Measurements from ENCODE around the gene THEM5.
A peak's percentile ranks its signal among the peaks of the same experiment; 100 is the strongest.
"Not testable (repeated sequence)": the region's sequence is repeated elsewhere in the genome, so short reads cannot be mapped to it uniquely, and the experiment has no call there.

THEM5 gene

GRCh38 chr1:151855933-151856332, 2.4 kb upstream of the THEM5 start:
- H3K27ac Mint-ChIP-seq = no peak overlapping the region

GRCh38 chr1:151855516-151855915, 2.0 kb upstream of the THEM5 start:
- not testable (repeated sequence) for H3K27ac Mint-ChIP-seq; H3K9me3 Mint-ChIP-seq; H3K4me3 Mint-ChIP-seq; H3K36me3 Mint-ChIP-seq (ENCODE audit: low read depth); H3K4me1 Mint-ChIP-seq (ENCODE audit: low read depth); H3K27me3 Mint-ChIP-seq

More at GRCh38 chr1:151855933-151856332, 2.4 kb upstream of the THEM5 start:
- Mint-ChIP-seq H3K9me3 (no peaks in the 10 kb centered on the region), H3K4me3 (no peak overlapping the region), H3K4me1 (ENCODE audit: low read depth) (no peaks in the 10 kb centered on the region), H3K36me3 (ENCODE audit: low read depth) (no peaks in the 10 kb centered on the region), H3K27me3 (no peaks in the 10 kb centered on the region)

- Mint-ChIP-seq H3K9me3 (no peaks in the 10 kb centered on the region), H3K27ac (no peak overlapping the region), H3K4me3 (no peak overlapping the region), H3K36me3 (ENCODE audit: low read depth) (peaks cover 5% of the 10 kb centered on the region), H3K27me3 (no peaks in the 10 kb centered on the region), H3K4me1 (ENCODE audit: low read depth) (peaks cover 1% of the 10 kb centered on the region)
Observed at GRCh38 chr1:151854658-151855057, 1.1 kb upstream of the THEM5 start.

GRCh38 chr1:151852733-151853132, 779 bp downstream of the THEM5 start:
- Mint-ChIP-seq H3K9me3 (no peaks in the 10 kb centered on the region), H3K27me3 (no peaks in the 10 kb centered on the region), H3K4me3 (no peak overlapping the region), H3K4me1 (ENCODE audit: low read depth) (peaks cover 16% of the 10 kb centered on the region), H3K36me3 (ENCODE audit: low read depth) (peaks cover 11% of the 10 kb centered on the region), H3K27ac (no peak overlapping the region)

- Mint-ChIP-seq H3K4me1 (ENCODE audit: low read depth) (peaks cover 17% of the 10 kb centered on the region), H3K9me3 (no peaks in the 10 kb centered on the region), H3K27ac (no peak overlapping the region), H3K4me3 (no peak overlapping the region), H3K27me3 (no peaks in the 10 kb centered on the region), H3K36me3 (ENCODE audit: low read depth) (peaks cover 11% of the 10 kb centered on the region)
Observed at GRCh38 chr1:151851886-151852285, 1.6 kb downstream of the THEM5 start.

- no peaks in the 10 kb centered on the region for H3K27me3 Mint-ChIP-seq
- H3K27ac Mint-ChIP-seq = no peak overlapping the region
- H3K9me3 Mint-ChIP-seq = no peaks in the 10 kb centered on the region
- peaks cover 28% of the 10 kb centered on the region for H3K4me1 Mint-ChIP-seq (ENCODE audit: low read depth)
- H3K4me3 Mint-ChIP-seq = no peak overlapping the region
- peaks cover 26% of the 10 kb centered on the region for H3K36me3 Mint-ChIP-seq (ENCODE audit: low read depth)
Observed at GRCh38 chr1:151849871-151850270, 3.6 kb downstream of the THEM5 start.

GRCh38 chr1:151849126-151849525, 4.4 kb downstream of the THEM5 start:
- peaks cover 28% of the 10 kb centered on the region for H3K4me1 Mint-ChIP-seq (ENCODE audit: low read depth)
- no peaks in the 10 kb centered on the region for H3K27me3 Mint-ChIP-seq
- no peak overlapping the region for H3K4me3 Mint-ChIP-seq
- peaks cover 34% of the 10 kb centered on the region for H3K36me3 Mint-ChIP-seq (ENCODE audit: low read depth)
- no peaks in the 10 kb centered on the region for H3K9me3 Mint-ChIP-seq
- H3K27ac Mint-ChIP-seq = peak overlapping the region; percentile 15

GRCh38 chr1:151847867-151848596, 5.5 kb downstream of the THEM5 start:
- Mint-ChIP-seq H3K27me3 (no peaks in the 10 kb centered on the region), H3K36me3 (ENCODE audit: low read depth) (peaks cover 41% of the 10 kb centered on the region), H3K4me1 (ENCODE audit: low read depth) (peaks cover 28% of the 10 kb centered on the region), H3K4me3 (no peak overlapping the region), H3K9me3 (no peaks in the 10 kb centered on the region), H3K27ac (no peak overlapping the region)

- no peak overlapping the region for H3K4me3 Mint-ChIP-seq
- peaks cover 28% of the 10 kb centered on the region for H3K4me1 Mint-ChIP-seq (ENCODE audit: low read depth)
- no peaks in the 10 kb centered on the region for H3K9me3 Mint-ChIP-seq
- H3K36me3 Mint-ChIP-seq (ENCODE audit: low read depth) = peaks cover 46% of the 10 kb centered on the region
- peak overlapping the region; percentile 49 for H3K27ac Mint-ChIP-seq
- no peaks in the 10 kb centered on the region for H3K27me3 Mint-ChIP-seq
Observed at GRCh38 chr1:151846686-151847237, 6.8 kb downstream of the THEM5 start.

- Mint-ChIP-seq H3K4me3 (no peak overlapping the region), H3K9me3 (no peaks in the 10 kb centered on the region), H3K27me3 (no peaks in the 10 kb centered on the region), H3K4me1 (ENCODE audit: low read depth) (peaks cover 28% of the 10 kb centered on the region), H3K27ac (peak overlapping the region; percentile 49), H3K36me3 (ENCODE audit: low read depth) (peaks cover 48% of the 10 kb centered on the region)
Observed at GRCh38 chr1:151846062-151846568, 7.4 kb downstream of the THEM5 start.

GRCh38 chr1:151843398-151843797, 10.1 kb downstream of the THEM5 start:
- Mint-ChIP-seq H3K36me3 (ENCODE audit: low read depth) (peaks cover 37% of the 10 kb centered on the region), H3K4me3 (no peak overlapping the region), H3K4me1 (ENCODE audit: low read depth) (peaks cover 38% of the 10 kb centered on the region), H3K27ac (no peak overlapping the region), H3K9me3 (no peaks in the 10 kb centered on the region), H3K27me3 (no peaks in the 10 kb centered on the region)

- H3K9me3 Mint-ChIP-seq = no peaks in the 10 kb centered on the region
- no peak overlapping the region for H3K27ac Mint-ChIP-seq
- no peak overlapping the region for H3K4me3 Mint-ChIP-seq
- peaks cover 42% of the 10 kb centered on the region for H3K4me1 Mint-ChIP-seq (ENCODE audit: low read depth)
- H3K36me3 Mint-ChIP-seq (ENCODE audit: low read depth) = peaks cover 30% of the 10 kb centered on the region
- H3K27me3 Mint-ChIP-seq = no peaks in the 10 kb centered on the region
Observed at GRCh38 chr1:151841141-151841540, 12.4 kb downstream of the THEM5 start.

GRCh38 chr1:151840421-151840820, 13.1 kb downstream of the THEM5 start:
- H3K4me3 Mint-ChIP-seq = peak overlapping the region; percentile 85
- no peaks in the 10 kb centered on the region for H3K9me3 Mint-ChIP-seq
- H3K27me3 Mint-ChIP-seq = no peaks in the 10 kb centered on the region
- H3K4me1 Mint-ChIP-seq (ENCODE audit: low read depth) = peaks cover 43% of the 10 kb centered on the region
- peaks cover 27% of the 10 kb centered on the region for H3K36me3 Mint-ChIP-seq (ENCODE audit: low read depth)
- peak overlapping the region; percentile 82 for H3K27ac Mint-ChIP-seq

- H3K27ac Mint-ChIP-seq = peak within 1 kb of the TSS; percentile 82
- no peaks in the 10 kb centered on the region for H3K9me3 Mint-ChIP-seq
- H3K36me3 Mint-ChIP-seq (ENCODE audit: low read depth) = peaks cover 20% of the 10 kb centered on the region
- H3K27me3 Mint-ChIP-seq = no peaks in the 10 kb centered on the region
- peaks cover 50% of the 10 kb centered on the region for H3K4me1 Mint-ChIP-seq (ENCODE audit: low read depth)
- H3K4me3 Mint-ChIP-seq = peak within 1 kb of the TSS; percentile 85
Observed at GRCh38 chr1:151839457-151840403, 13.8 kb downstream of the THEM5 start, which contains the start of gene C2CD4D. TSS of gene C2CD4D (minus strand) at chr1:151839820. CDS start at chr1:151838989, 831 bp downstream.

GRCh38 chr1:151839082-151839412, 14.5 kb downstream of the THEM5 start:
- Mint-ChIP-seq H3K4me3 (peak overlapping the region; percentile 85), H3K27ac (peak overlapping the region; percentile 82), H3K9me3 (no peaks in the 10 kb centered on the region), H3K36me3 (ENCODE audit: low read depth) (peaks cover 14% of the 10 kb centered on the region), H3K27me3 (no peaks in the 10 kb centered on the region), H3K4me1 (ENCODE audit: low read depth) (peaks cover 57% of the 10 kb centered on the region)

All from stimulated activated naive CD8-positive, alpha-beta T cell treated with anti-CD3 and anti-CD28 coated beads, Interleukin-15, Interleukin-2, amounts not matched to agents 100 ng/mL and 50 ng/mL, for 24 hours (primary cell).